ENCODE results near the gene PSMB5.

DNA sequence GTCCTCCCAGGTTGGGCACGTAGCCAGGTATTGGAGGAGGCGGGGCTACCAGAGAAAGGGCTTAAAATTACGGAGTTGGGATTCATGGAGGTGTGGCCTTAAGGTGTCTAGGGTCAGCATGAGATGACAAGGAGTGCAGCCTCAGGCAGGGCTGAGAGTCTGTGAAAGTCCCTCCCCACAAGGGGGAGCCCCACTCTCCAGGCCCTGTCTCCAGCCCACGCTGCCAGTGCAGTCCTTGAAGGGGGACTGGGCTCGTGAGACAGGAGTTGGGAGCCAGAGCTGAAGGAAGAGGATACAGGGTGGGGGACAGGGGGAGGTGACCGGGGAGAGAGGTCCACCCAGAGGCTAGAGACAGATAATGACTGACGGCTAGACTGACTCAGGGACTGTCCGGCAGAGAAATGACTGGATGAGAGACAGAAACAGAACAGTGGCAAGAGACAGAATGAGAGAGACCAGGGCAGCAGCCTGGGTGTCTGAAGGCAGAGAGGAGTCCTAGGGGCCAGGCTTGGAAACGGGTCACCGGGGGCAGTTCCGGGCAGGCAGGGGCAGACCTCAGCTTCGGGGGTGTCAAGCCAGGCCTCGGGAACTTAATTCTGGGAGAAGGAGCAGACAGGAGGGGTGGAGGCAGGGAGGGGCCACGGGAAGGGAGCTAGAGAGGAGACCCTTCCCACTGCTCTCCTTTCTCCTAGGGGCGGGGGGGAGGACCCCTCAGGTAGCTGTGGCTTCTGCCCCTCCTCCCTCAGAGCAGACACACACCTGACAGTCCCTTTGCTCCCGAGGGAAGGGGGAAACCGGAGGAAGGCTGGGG, 21.6 kb upstream of the PSMB5 start:
- TF ChIP-seq, protein P1, sequence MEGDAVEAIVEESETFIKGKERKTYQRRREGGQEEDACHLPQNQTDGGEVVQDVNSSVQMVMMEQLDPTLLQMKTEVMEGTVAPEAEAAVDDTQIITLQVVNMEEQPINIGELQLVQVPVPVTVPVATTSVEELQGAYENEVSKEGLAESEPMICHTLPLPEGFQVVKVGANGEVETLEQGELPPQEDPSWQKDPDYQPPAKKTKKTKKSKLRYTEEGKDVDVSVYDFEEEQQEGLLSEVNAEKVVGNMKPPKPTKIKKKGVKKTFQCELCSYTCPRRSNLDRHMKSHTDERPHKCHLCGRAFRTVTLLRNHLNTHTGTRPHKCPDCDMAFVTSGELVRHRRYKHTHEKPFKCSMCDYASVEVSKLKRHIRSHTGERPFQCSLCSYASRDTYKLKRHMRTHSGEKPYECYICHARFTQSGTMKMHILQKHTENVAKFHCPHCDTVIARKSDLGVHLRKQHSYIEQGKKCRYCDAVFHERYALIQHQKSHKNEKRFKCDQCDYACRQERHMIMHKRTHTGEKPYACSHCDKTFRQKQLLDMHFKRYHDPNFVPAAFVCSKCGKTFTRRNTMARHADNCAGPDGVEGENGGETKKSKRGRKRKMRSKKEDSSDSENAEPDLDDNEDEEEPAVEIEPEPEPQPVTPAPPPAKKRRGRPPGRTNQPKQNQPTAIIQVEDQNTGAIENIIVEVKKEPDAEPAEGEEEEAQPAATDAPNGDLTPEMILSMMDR (IDR thresholded peaks at IDR 0.05), result peak; percentile 56 to 78 (median 59)
- TF ChIP-seq POLR2AphosphoS5 (IDR thresholded peaks at IDR 0.05) (peak in 1 of 2 donors; percentile 28), POLR2A (IDR thresholded peaks at IDR 0.05; ENCODE audit: low read depth) (no peak), EP300 (IDR thresholded peaks at IDR 0.05) (no peak)

All from esophagus muscularis mucosa (tissue), 4 donors.